ENCODE measurements around the gene NOB1. TPM values are rescaled to one million over a fixed set of nuclear protein-coding genes. Genes with fewer than 3 reads are reported as not detected.

The NOB1 gene
- total and polyA plus RNA-seq, 2 of the 4 experiments (the other 2 are of a cell fraction): 47.0 to 58.1 TPM

DNA sequence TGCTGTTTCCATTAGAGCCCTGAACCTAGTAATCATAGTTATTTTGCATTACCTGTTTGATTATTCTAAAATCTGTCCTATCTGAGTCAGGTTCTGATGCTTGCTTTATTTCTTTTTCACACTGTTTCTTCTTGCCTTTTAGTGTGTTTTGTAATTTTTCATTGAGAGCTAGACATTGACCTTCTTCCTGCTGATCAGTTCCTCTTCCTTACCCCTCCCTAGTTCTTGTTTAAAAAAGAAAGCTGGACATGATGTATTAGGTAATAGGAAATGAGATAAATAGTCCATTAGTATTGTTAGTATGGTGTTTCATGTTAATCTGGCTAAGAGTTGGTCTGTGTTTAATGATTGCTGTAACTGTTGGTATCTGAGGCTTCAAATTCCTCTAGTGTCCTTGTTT is 20.8 kb upstream of the NOB1 start:
- no peak overlapping the region for H4K5ac ChIP-seq (ENCODE audit: low read depth, low read length)
- dilution Hi-C loops (cut with HindIII; ENCODE audit: low sequenced_read_pairs, unreplicated experiment): no loop called here
- H3K4me2 ChIP-seq (ENCODE audit: low read depth, low read length): no peak overlapping the region
- no TSS peak for BruUV-seq (replicated peaks)
- H3K4me3 ChIP-seq (ENCODE audit: insufficient read depth, low read depth, low read length): no peak overlapping the region
- H3K27ac ChIP-seq (ENCODE audit: insufficient read depth, low read length): no peak overlapping the region
- H2BK20ac ChIP-seq (ENCODE audit: low read depth, low read length): no peak overlapping the region
- POLR2A ChIA-PET (ENCODE audit: unreplicated experiment): no interaction called here
- H3K36me3 ChIP-seq (ENCODE audit: control insufficient read depth, insufficient read depth, low read length): no peaks in the 10 kb centered on the region
- no peak overlapping the region for H3K56ac ChIP-seq (ENCODE audit: extremely low read depth, insufficient read depth, low read length)
- ATAC-seq (ENCODE audit: low read depth) (no peak), DNase-seq (no peak)
- in situ Hi-C loops (cut with MboI; ENCODE audit: low sequenced_read_pairs): no loop called here
- H3K79me1 ChIP-seq (ENCODE audit: low read depth in 1 of 2, low read length in 2 of 2): peaks cover 30 to 57% of the 10 kb centered on the region in 2 experiments
- no peak overlapping the region for H3K9ac ChIP-seq (ENCODE audit: low read depth, low read length)
- H2BK120ac ChIP-seq (ENCODE audit: low read depth, low read length): no peak overlapping the region
- CTCF ChIA-PET: interaction anchor here (0.9 kb wide), 1 partner anchor 13 kb away, joined by 8 read pairs; no protein-coding TSS in a partner anchor
- H2BK5ac ChIP-seq (ENCODE audit: low read depth, low read length, poor library complexity, severe bottlenecking): no peak overlapping the region
- H3K4me1 ChIP-seq (ENCODE audit: control insufficient read depth, insufficient read depth, low read length): peaks cover 2% of the 10 kb centered on the region; the same call in 1 of the 2 replicates
- intact Hi-C loops (cut with micrococcal nuclease): no loop called here
- no peak overlapping the region for H4K8ac ChIP-seq (ENCODE audit: low read depth in 2 of 2, low read length in 2 of 2)
- no peak overlapping the region for H2AK9ac ChIP-seq (replicated peaks; ENCODE audit: low read depth, low read length, poor library complexity)
- H3K27me3 ChIP-seq (ENCODE audit: control insufficient read depth, insufficient read depth, low read length): no peaks in the 10 kb centered on the region
- no peak overlapping the region for H3K14ac ChIP-seq (replicated peaks; ENCODE audit: low read depth, low read length)
- H3K9me3 ChIP-seq (ENCODE audit: control insufficient read depth, insufficient read depth, low read length): 0 out of 2 replicates have a peak, but pooled peaks cover 3% of the 10 kb centered on the region
- no peak overlapping the region for H2AFZ ChIP-seq (replicated peaks; ENCODE audit: low read length, poor library complexity)
- H3K23ac ChIP-seq (ENCODE audit: low read depth, low read length): no peak overlapping the region
- H4K91ac ChIP-seq (ENCODE audit: insufficient read depth, low read depth, low read length): no peak overlapping the region
- no peaks in the 10 kb centered on the region; the same call in 1 of the 2 replicates for H3K9me1 ChIP-seq (ENCODE audit: insufficient read depth, low read length)
- TF ChIP-seq MAFK (IDR thresholded peaks at IDR 0.05; ENCODE audit: low read depth, low read length): no peak
- TF ChIP-seq RFX5 (IDR thresholded peaks at IDR 0.05; ENCODE audit: low read depth, low read length): no peak
- TF ChIP-seq, protein P1, sequence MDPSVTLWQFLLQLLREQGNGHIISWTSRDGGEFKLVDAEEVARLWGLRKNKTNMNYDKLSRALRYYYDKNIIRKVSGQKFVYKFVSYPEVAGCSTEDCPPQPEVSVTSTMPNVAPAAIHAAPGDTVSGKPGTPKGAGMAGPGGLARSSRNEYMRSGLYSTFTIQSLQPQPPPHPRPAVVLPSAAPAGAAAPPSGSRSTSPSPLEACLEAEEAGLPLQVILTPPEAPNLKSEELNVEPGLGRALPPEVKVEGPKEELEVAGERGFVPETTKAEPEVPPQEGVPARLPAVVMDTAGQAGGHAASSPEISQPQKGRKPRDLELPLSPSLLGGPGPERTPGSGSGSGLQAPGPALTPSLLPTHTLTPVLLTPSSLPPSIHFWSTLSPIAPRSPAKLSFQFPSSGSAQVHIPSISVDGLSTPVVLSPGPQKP (IDR thresholded peaks at IDR 0.05; ENCODE audit: borderline replicate concordance, low read depth, low read length): no peak
- TF ChIP-seq, protein P2, sequence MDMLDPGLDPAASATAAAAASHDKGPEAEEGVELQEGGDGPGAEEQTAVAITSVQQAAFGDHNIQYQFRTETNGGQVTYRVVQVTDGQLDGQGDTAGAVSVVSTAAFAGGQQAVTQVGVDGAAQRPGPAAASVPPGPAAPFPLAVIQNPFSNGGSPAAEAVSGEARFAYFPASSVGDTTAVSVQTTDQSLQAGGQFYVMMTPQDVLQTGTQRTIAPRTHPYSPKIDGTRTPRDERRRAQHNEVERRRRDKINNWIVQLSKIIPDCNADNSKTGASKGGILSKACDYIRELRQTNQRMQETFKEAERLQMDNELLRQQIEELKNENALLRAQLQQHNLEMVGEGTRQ (IDR thresholded peaks at IDR 0.05; ENCODE audit: low read depth, low read length): no peak
- TF ChIP-seq FOS (IDR thresholded peaks at IDR 0.05; ENCODE audit: low read depth, low read length): no peak
- no peak for TF ChIP-seq CEBPB (IDR thresholded peaks at IDR 0.05; ENCODE audit: low read depth, low read length)
- TF ChIP-seq RCOR1 (IDR thresholded peaks at IDR 0.05; ENCODE audit: insufficient replicate concordance, low read length): no peak
- no peak for TF ChIP-seq CHD1 (IDR thresholded peaks at IDR 0.05; ENCODE audit: low read depth, low read length)
- TF ChIP-seq MXI1 (IDR thresholded peaks at IDR 0.05; ENCODE audit: borderline replicate concordance, low read depth, low read length): no peak
- no peak for TF ChIP-seq POLR2A (IDR thresholded peaks at IDR 0.05; ENCODE audit: low read depth, low read length)
- no peak overlapping the region for H2BK15ac ChIP-seq (ENCODE audit: low read depth, low read length)
- no peak overlapping the region for H2AK5ac ChIP-seq (ENCODE audit: low read depth, low read length)
- no peak overlapping the region for H3K4ac ChIP-seq (ENCODE audit: low read depth, low read length)
- no peak overlapping the region for H3K18ac ChIP-seq (ENCODE audit: low read depth, low read length)
- peaks cover 6% of the 10 kb centered on the region; the same call in 1 of the 2 replicates for H4K20me1 ChIP-seq (ENCODE audit: insufficient read depth, low read length)

Data from IMR-90 (cell line).